Skeletal muscle tissue (tissue), 4 donors: ENCODE data around the gene XPNPEP1. TPM values are rescaled to one million over a fixed set of nuclear protein-coding genes. Genes with fewer than 3 reads are reported as not detected.
A peak's percentile ranks its signal among the peaks of the same experiment; 100 is the strongest.

Experiments used
- H3K27ac ChIP-seq: one replicate; pipeline ENCODE4 v1.7.0; 2013; ENCODE audit warnings: mild to moderate bottlenecking, low read depth, low read length, inconsistent platforms
- H3K27me3 ChIP-seq, 3 donors: one replicate each; pipeline ENCODE4 v1.7.0; 2013; ENCODE audit warnings: low read length in 3 of 3; ENCODE audit not compliant: control insufficient read depth in 3 of 3, insufficient read depth in 3 of 3
- H3K36me3 ChIP-seq, 3 donors: one replicate each; pipeline ENCODE4 v1.7.0; 2013; ENCODE audit warnings: low read length in 3 of 3; ENCODE audit not compliant: control insufficient read depth in 3 of 3, insufficient read depth in 3 of 3
- H3K4me1 ChIP-seq, 3 donors: one replicate each; pipeline ENCODE4 v1.7.0; 2013; ENCODE audit warnings: low read length in 3 of 3, mild to moderate bottlenecking in 3 of 3; ENCODE audit not compliant: control insufficient read depth in 3 of 3, insufficient read depth in 3 of 3
- H3K4me3 ChIP-seq, 3 donors: one replicate each; pipeline ENCODE4 v1.7.0; 2013; ENCODE audit warnings: low read length in 3 of 3
- H3K9ac ChIP-seq, 3 donors: one replicate each; pipeline ENCODE4 v1.7.0; 2013; ENCODE audit warnings: low read length in 3 of 3, mild to moderate bottlenecking in 3 of 3, moderate library complexity in 2 of 3, low read depth in 1 of 3
- H3K9me3 ChIP-seq, 3 donors: one replicate each; pipeline ENCODE4 v1.7.0; 2013; ENCODE audit warnings: low read length in 3 of 3; ENCODE audit not compliant: control insufficient read depth in 3 of 3
- total RNA-seq: library from RNA; depleted of rRNA; stranded (reverse); fragments of >200 nt; gene quantifications from one replicate; pipeline ENCODE4 v1.2.3, GENCODE V29; 2014
- donor health status: Osteomylitis.

XPNPEP1 gene
- total RNA-seq, 1 donor from 2014 or later = 89.2 TPM

GRCh38 chr10:109895848-109896247 lies 27.5 kb downstream of the XPNPEP1 start:
- H3K27me3 ChIP-seq = no peaks in the 10 kb centered on the region
- no peak overlapping the region for H3K9ac ChIP-seq
- no peak overlapping the region for H3K4me3 ChIP-seq
- H3K27ac ChIP-seq = peak overlapping the region; percentile 39
- no peaks in the 10 kb centered on the region for H3K9me3 ChIP-seq
- H3K36me3 ChIP-seq = peaks cover 4 to 5% (median 5%) of the 10 kb centered on the region in 3 donors
- peaks cover 43 to 71% (median 60%) of the 10 kb centered on the region in 3 donors for H3K4me1 ChIP-seq

GRCh38 chr10:109895095-109895818 lies 28.1 kb downstream of the XPNPEP1 start:
- Histone ChIP-seq H3K9ac (no peak overlapping the region), H3K4me1 (peaks cover 43 to 66% (median 56%) of the 10 kb centered on the region in 3 donors), H3K36me3 (peaks cover 8 to 9% (median 8%) of the 10 kb centered on the region in 3 donors), H3K27me3 (no peaks in the 10 kb centered on the region), H3K27ac (peak overlapping the region; percentile 39), H3K9me3 (no peaks in the 10 kb centered on the region), H3K4me3 (no peak overlapping the region)

GRCh38 chr10:109894516-109894915 lies 28.8 kb downstream of the XPNPEP1 start:
- Histone ChIP-seq H3K36me3 (peaks cover 8 to 9% (median 8%) of the 10 kb centered on the region in 3 donors), H3K27ac (peak overlapping the region; percentile 39), H3K27me3 (no peaks in the 10 kb centered on the region), H3K4me3 (peak overlapping the region in 1 of 3 donors; percentile 7), H3K9ac (no peak overlapping the region), H3K4me1 (peaks cover 38 to 59% (median 52%) of the 10 kb centered on the region in 3 donors), H3K9me3 (no peaks in the 10 kb centered on the region)

- H3K27me3 ChIP-seq = no peaks in the 10 kb centered on the region
- H3K9me3 ChIP-seq = no peaks in the 10 kb centered on the region
- peaks cover 8 to 10% (median 8%) of the 10 kb centered on the region in 3 donors for H3K36me3 ChIP-seq
- H3K9ac ChIP-seq = no peak overlapping the region
- peak overlapping the region; percentile 39 for H3K27ac ChIP-seq
- H3K4me3 ChIP-seq = no peak overlapping the region
- H3K4me1 ChIP-seq = peaks cover 26 to 49% (median 41%) of the 10 kb centered on the region in 3 donors
These were observed 29.9 kb downstream of the XPNPEP1 start for GRCh38 chr10:109893386-109893785.

DNA sequence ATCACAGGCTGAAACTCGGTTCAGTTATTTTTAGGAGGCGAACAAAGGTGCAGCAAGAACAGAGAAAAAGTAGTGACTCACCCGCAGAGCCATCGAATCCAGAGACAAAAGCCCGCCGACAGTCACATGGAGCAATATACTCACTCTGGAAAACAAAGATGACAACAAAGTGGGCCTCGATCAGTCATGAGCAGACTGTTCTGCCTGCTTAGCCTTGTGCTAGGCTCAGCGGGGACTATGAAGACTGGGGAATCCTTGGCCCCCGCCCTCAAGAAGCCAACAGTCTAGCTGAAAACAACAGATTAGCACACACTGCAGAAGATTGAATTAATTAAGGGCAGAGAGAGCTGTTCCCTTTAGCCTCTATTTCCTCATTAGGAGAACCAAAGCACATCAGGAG lies 30.4 kb downstream of the XPNPEP1 start:
- H3K4me1 ChIP-seq = peaks cover 23 to 44% (median 37%) of the 10 kb centered on the region in 3 donors
- no peaks in the 10 kb centered on the region for H3K9me3 ChIP-seq
- no peaks in the 10 kb centered on the region for H3K27me3 ChIP-seq
- H3K4me3 ChIP-seq = no peak overlapping the region
- no peak overlapping the region for H3K9ac ChIP-seq
- peaks cover 8 to 14% (median 13%) of the 10 kb centered on the region in 3 donors for H3K36me3 ChIP-seq
- H3K27ac ChIP-seq = peak overlapping the region; percentile 39

DNA sequence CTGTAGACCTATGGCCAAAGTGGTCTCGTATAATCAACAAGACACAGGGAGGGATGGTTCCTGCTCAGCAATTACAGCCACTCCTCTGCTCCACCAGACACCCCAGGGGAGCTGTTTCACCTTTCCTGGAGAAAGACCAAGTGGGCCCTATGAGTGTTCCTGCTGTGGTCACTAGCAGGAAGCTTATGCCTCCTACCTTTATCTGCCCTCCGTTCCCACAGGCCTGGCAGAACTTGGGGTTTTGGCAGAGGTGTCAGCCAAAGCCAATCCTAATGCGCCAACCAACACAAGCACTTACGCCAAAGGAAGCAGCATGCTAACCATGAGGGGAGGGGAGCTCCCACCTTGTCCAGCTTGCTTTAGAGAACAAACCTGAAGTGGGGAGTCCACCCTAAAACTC lies 31.2 kb downstream of the XPNPEP1 start:
- no peak overlapping the region for H3K9ac ChIP-seq
- peaks cover 23 to 45% (median 37%) of the 10 kb centered on the region in 3 donors for H3K4me1 ChIP-seq
- H3K4me3 ChIP-seq = no peak overlapping the region
- H3K27me3 ChIP-seq = no peaks in the 10 kb centered on the region
- H3K27ac ChIP-seq = no peak overlapping the region
- H3K9me3 ChIP-seq = no peaks in the 10 kb centered on the region
- H3K36me3 ChIP-seq = peaks cover 15 to 22% (median 16%) of the 10 kb centered on the region in 3 donors

- H3K27me3 ChIP-seq = no peaks in the 10 kb centered on the region
- H3K27ac ChIP-seq = no peak overlapping the region
- no peaks in the 10 kb centered on the region for H3K9me3 ChIP-seq
- H3K36me3 ChIP-seq = peaks cover 18 to 24% (median 22%) of the 10 kb centered on the region in 3 donors
- peaks cover 25 to 51% (median 42%) of the 10 kb centered on the region in 3 donors for H3K4me1 ChIP-seq
- no peak overlapping the region for H3K4me3 ChIP-seq
- no peak overlapping the region for H3K9ac ChIP-seq
These were observed 32.2 kb downstream of the XPNPEP1 start for GRCh38 chr10:109891105-109891504.

GRCh38 chr10:109889867-109890266 lies 33.4 kb downstream of the XPNPEP1 start:
- H3K9me3 ChIP-seq = no peaks in the 10 kb centered on the region
- H3K36me3 ChIP-seq = peaks cover 22 to 27% (median 25%) of the 10 kb centered on the region in 3 donors
- H3K27me3 ChIP-seq = no peaks in the 10 kb centered on the region
- H3K4me1 ChIP-seq = peaks cover 19 to 39% (median 31%) of the 10 kb centered on the region in 3 donors
- H3K4me3 ChIP-seq = no peak overlapping the region
- no peak overlapping the region for H3K9ac ChIP-seq
- no peak overlapping the region for H3K27ac ChIP-seq

DNA sequence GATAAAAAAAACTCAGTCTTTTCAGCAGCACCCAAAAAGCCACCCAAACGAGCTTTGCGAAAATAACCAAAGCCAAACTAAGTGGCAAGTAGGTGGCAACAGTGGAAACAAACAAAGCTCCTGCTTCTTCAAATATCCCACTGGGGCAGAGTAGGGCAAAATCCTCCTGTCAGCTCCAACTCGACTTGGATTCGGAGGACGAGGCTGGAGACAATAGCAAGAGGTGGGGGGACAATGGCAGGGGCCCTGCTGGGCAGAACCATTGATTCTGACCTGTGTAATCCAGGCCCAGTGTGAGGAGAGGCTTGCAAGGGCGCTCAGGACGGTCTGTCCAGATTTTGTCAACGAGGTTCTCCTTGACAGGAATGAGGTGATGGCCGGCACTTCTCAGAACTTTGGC lies 35.5 kb downstream of the XPNPEP1 start:
- no peak overlapping the region for H3K4me3 ChIP-seq
- H3K27me3 ChIP-seq = no peaks in the 10 kb centered on the region
- peaks cover 11 to 32% (median 22%) of the 10 kb centered on the region in 3 donors for H3K4me1 ChIP-seq
- no peak overlapping the region for H3K27ac ChIP-seq
- H3K9ac ChIP-seq = no peak overlapping the region
- H3K9me3 ChIP-seq = no peaks in the 10 kb centered on the region
- peaks cover 25 to 31% (median 30%) of the 10 kb centered on the region in 3 donors for H3K36me3 ChIP-seq

DNA sequence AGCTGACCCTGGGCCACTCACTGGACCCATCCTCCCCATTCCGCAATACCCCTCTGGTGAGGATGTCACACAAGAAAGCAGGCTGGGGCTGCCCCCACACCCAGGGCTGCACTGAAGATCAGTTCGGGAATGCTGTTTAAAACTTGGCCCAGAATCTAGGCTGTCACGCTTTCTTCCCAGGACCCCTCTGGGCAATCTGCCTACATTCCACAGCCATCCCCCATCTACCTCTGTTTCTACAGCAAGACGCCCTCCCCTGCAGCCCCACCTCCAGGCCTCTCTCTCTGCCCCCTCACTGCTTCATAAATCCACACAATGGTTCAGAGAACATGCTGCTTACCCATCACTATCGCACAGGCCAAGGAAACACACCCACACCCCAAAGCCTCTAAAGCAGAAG lies 36.1 kb downstream of the XPNPEP1 start:
- no peak overlapping the region for H3K27ac ChIP-seq
- H3K9ac ChIP-seq = no peak overlapping the region
- H3K4me1 ChIP-seq = peaks cover 8 to 30% (median 20%) of the 10 kb centered on the region in 3 donors
- H3K4me3 ChIP-seq = no peak overlapping the region
- no peaks in the 10 kb centered on the region for H3K9me3 ChIP-seq
- no peaks in the 10 kb centered on the region for H3K27me3 ChIP-seq
- peaks cover 30 to 36% (median 35%) of the 10 kb centered on the region in 3 donors for H3K36me3 ChIP-seq
